Testis (tissue), 3 donors: Measurements from ENCODE around the gene TM6SF1. TPM values are rescaled to one million over a fixed set of nuclear protein-coding genes. Genes with fewer than 3 reads are reported as not detected.

Source experiments
- DNase-seq: peaks from one replicate; pipeline ENCODE4 v3.0.0-alpha.2; 2019
- H3K27ac ChIP-seq, 2 donors: fragments of 200-600 bp; sonication (generic); one replicate each; pipeline ENCODE4 v1.5.1; 2019
- H3K27me3 ChIP-seq: fragments of 200-600 bp; sonication (generic); one replicate; pipeline ENCODE4 v1.5.1; 2019
- H3K36me3 ChIP-seq: fragments of 200-600 bp; sonication (generic); one replicate; pipeline ENCODE4 v1.5.1; 2017; ENCODE audit warnings: low read depth; ENCODE audit errors: missing control alignments
- H3K4me1 ChIP-seq: fragments of 200-600 bp; sonication (generic); one replicate; pipeline ENCODE4 v1.5.1; 2019
- H3K4me3 ChIP-seq, 2 donors: fragments of 200-600 bp; sonication (generic); one replicate each; pipeline ENCODE4 v1.5.1; 2017 to 2019
- H3K9me3 ChIP-seq: fragments of 200-600 bp; sonication (generic); one replicate; pipeline ENCODE4 v1.5.1; 2017
- POLR2A ChIP-seq: fragments of 450-650 bp; IDR thresholded peaks from one replicate; pipeline ENCODE4 v1.6.1; 2017; ENCODE audit warnings: antibody characterized with exemption, mild to moderate bottlenecking, moderate library complexity
- WGBS, 2 donors: methylation state at CpG; one replicate each; pipeline ENCODE4 v1.1.5; 2018; 5-methylcytosine and 5-hydroxymethylcytosine counted together
- intact Hi-C: fragments of 100-400 bp; cut with DNase I; formaldehyde crosslinking; loops from one replicate; pipeline ENCODE4 v1.15.1; 2023; ENCODE audit warnings: low total_unique reads
- polyA plus RNA-seq: library from polyadenylated mRNA; stranded (reverse); fragments of 350-450 nt; fragmentation: Illumina TruSeq; extraction: RNeasy Lipid Tissue Mini Kit (QIAGEN cat#74804); gene quantifications from one replicate; pipeline ENCODE4 v1.2.3, GENCODE V29; 2014; ENCODE audit warnings: low read depth, low replicate concordance; ENCODE audit not compliant: insufficient read depth
- total RNA-seq, 2 donors: library from RNA; depleted of rRNA; stranded (reverse); fragments of >200 nt; gene quantifications; one replicate each; pipeline ENCODE4 v1.2.3, GENCODE V29; 2016
- TF ChIP-seq, protein P1 (sequence below), 3 experiments: fragments of 450-650 bp in 2 of 3; fragments of 200-600 bp in 1 of 3; sonication (generic) in 1 of 3; IDR thresholded peaks; one replicate each; pipeline ENCODE4 v1.5.1; 2016 to 2019; ENCODE audit warnings: antibody characterized with exemption in 3 of 3, mild to moderate bottlenecking in 2 of 3, moderate library complexity in 1 of 3

Gene TM6SF1
- total and polyA plus RNA-seq, 3 donors from 2014 or later, result 3.0 to 9.7 (median 5.0) TPM

DNA sequence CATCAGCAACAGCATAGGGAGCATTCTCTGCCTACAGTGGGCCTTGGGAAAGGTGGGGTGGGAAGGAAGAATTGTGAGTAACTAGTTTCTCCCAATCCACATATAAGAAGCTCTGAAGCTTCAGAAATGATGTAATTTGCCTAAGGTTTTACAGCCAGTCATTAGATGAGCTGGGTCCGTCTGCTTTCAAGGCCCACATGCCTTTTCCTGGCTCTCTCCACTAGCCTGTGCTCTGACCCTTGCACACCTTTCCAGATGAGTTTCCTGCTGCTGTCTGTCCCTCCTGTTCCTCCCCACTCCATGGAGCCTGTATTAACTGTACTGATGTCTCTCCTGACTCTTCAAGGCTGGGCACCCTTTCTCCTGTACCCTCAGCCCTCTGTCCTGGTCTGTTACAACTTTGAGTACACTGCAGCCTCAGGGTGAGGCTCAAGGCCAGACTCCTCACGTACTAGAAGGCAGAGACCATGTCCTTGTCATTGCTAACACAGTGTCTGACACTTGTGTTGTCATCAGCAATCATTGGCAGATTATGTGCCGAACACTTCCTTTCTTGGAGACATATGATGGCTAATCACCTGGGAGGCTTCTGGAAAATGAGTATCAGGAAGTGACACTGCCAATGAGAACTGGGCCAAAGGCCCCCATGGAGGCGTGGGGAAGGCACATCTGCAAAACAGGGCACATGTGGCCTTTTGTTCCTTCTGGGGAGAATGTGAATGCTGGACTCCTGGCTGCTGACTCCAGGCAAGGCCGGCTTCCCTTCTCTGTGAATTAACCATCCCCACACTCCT is 6.6 kb downstream of the TM6SF1 start:
- H3K27me3 ChIP-seq, result no peaks in the 10 kb centered on the region
- no peak overlapping the region for H3K27ac ChIP-seq
- H3K36me3 ChIP-seq, result no peaks in the 10 kb centered on the region
- intact Hi-C loops, result no loop called here
- DNase-seq, result no peak
- 87 to 88% methylated on average over 5 of the region's 5 CpGs for WGBS, 2 donors
- no peaks in the 10 kb centered on the region for H3K9me3 ChIP-seq
- TF ChIP-seq, protein P1, sequence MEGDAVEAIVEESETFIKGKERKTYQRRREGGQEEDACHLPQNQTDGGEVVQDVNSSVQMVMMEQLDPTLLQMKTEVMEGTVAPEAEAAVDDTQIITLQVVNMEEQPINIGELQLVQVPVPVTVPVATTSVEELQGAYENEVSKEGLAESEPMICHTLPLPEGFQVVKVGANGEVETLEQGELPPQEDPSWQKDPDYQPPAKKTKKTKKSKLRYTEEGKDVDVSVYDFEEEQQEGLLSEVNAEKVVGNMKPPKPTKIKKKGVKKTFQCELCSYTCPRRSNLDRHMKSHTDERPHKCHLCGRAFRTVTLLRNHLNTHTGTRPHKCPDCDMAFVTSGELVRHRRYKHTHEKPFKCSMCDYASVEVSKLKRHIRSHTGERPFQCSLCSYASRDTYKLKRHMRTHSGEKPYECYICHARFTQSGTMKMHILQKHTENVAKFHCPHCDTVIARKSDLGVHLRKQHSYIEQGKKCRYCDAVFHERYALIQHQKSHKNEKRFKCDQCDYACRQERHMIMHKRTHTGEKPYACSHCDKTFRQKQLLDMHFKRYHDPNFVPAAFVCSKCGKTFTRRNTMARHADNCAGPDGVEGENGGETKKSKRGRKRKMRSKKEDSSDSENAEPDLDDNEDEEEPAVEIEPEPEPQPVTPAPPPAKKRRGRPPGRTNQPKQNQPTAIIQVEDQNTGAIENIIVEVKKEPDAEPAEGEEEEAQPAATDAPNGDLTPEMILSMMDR (IDR thresholded peaks at IDR 0.05), result no peak
- no peak for TF ChIP-seq POLR2A
- no peak overlapping the region for H3K4me3 ChIP-seq
- no peaks in the 10 kb centered on the region for H3K4me1 ChIP-seq

DNA sequence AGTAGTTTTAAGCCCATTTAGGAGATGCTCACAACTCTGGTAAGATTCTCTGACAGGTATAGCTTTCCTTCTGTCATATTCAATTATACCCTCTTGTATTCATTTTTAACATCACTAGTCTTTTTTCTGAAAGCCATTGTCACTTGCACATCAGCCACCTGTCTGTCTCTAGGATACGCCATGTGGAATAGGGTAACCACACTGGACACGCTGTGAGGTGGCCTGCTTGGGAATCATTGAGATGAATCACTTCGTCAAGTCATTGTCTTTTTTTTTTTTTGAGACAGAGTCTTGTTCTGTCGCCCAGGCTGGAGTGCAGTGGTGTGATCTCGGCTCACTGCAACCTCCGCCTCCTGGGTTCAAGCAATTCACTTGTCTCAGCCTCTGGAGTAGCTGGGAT is 7.4 kb downstream of the TM6SF1 start:
- Histone ChIP-seq H3K9me3 (no peaks in the 10 kb centered on the region), H3K4me3 (no peak overlapping the region), H3K4me1 (no peaks in the 10 kb centered on the region), H3K27me3 (no peaks in the 10 kb centered on the region), H3K27ac (no peak overlapping the region), H3K36me3 (no peaks in the 10 kb centered on the region)
- intact Hi-C loops, result no loop called here
- DNase-seq, result no peak
- TF ChIP-seq, protein P1 (IDR thresholded peaks at IDR 0.05), result no peak
- no peak for TF ChIP-seq POLR2A
- 92 to 94% methylated on average over 6 of the region's 6 CpGs for WGBS, 2 donors

DNA sequence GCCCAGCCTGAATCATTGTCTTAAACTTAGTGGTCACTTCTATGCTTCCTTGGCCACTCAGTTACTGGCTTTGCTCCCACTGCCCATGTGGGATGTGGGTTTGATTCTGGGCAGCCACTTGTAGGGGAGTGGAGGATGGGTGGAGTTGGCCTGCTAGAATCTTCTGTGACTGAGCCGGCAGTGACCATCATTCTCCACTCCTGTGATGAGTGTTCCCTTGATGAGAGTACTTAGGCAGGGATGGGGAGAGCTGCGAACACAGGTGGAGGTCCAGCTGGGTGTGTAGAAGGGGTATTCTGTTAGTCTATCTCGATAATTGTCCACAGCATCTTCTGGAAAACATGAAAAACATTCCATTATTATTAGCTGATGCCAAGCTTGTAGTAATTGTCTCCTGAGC is 8.0 kb downstream of the TM6SF1 start:
- DNase-seq, result no peak
- TF ChIP-seq POLR2A, result no peak
- TF ChIP-seq, protein P1 (IDR thresholded peaks at IDR 0.05), result no peak

DNA sequence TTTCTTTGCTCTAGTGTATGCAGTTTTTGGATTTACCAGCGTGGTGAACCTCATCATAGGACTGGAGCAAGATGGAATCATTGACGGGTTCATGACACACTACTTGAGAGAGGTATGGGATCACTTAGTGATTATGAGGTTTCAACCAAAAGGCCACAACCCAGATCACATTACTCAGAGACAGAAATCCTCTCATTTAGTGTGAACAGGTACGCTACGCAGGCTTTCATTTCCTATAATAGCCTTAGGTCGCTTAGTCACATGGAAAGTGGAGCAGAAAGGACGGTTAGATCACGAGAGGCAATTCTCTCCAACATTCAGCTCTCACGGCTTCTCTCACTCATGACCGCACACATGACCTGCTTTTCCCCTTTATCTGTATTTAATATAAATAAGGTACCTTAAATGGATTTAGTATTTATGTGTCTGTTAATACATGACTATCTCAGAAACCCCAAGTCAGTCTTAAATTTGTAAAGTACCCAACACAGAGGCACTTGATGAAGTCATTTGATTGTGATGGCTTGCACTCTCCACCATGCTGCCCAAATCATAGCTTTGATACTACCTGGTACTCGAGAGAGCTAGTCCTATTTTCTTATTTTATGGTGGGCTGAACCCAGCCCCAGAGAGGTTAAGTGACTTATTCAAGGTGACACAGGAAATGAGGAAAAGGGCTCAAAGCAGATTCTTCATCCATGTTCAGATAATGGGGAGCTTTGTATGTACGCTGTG is 8.6 kb downstream of the TM6SF1 start:
- intact Hi-C loops, result no loop called here
- Histone ChIP-seq H3K27ac (no peak overlapping the region), H3K9me3 (no peaks in the 10 kb centered on the region), H3K36me3 (no peaks in the 10 kb centered on the region), H3K4me3 (no peak overlapping the region), H3K27me3 (no peaks in the 10 kb centered on the region), H3K4me1 (no peaks in the 10 kb centered on the region)
- TF ChIP-seq, protein P1 (IDR thresholded peaks at IDR 0.05), result no peak
- 93 to 94% methylated on average over 11 of the region's 11 CpGs for WGBS, 2 donors
- no peak for DNase-seq

More for the DNA sequence above, 8.0 kb downstream of the TM6SF1 start:
- Histone ChIP-seq H3K9me3 (no peaks in the 10 kb centered on the region), H3K27me3 (no peaks in the 10 kb centered on the region), H3K4me1 (no peaks in the 10 kb centered on the region), H3K4me3 (no peak overlapping the region), H3K27ac (no peak overlapping the region), H3K36me3 (no peaks in the 10 kb centered on the region)
- intact Hi-C loops, result no loop called here
- 94% methylated on average over 3 of the region's 3 CpGs for WGBS, 2 donors
